ENCODE results near the gene UBR1.
"Not testable (repeated sequence)": the region's sequence is repeated elsewhere in the genome, so short reads cannot be mapped to it uniquely, and the experiment has no call there.

The UBR1 gene

DNA sequence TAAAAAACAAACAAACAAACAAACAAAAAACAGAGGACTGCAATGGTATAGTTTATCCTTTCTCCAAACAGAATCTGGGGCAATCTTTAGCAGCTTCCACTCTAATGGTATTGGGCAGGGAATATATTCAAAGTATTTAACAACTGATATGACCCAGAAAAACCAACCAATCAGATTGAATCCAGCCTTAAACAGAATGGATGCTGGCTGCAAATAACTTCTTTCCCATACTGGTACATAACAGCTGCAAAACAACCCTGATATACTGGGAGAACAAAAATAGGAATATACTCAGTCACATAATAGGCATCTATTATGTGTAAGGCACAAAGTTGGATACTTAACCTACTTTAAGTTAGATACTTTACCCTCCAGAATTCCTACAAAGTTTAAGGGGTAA, 49.1 kb downstream of the UBR1 start:
- no peak for DNase-seq (ENCODE audit: low read depth)

DNA sequence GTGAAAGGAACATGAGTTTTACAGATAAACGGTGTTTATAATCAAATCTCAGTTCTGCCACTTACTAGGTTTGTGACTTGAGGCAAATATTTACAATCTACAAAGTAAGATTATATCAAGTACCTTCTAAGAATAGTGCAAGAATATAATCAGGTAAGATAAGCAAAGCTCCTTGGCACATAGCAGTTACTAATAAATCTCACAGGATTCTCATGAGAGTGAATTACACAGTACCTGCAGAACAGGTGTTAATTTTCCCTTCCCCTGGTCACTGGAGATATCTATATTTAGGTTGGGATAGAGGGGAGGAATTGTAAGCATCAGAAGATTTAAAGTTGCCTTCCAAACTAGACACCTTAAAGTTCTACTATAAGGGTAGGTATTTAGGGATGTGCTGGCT, 53.0 kb downstream of the UBR1 start:
- DNase-seq (ENCODE audit: low read depth): no peak

DNA sequence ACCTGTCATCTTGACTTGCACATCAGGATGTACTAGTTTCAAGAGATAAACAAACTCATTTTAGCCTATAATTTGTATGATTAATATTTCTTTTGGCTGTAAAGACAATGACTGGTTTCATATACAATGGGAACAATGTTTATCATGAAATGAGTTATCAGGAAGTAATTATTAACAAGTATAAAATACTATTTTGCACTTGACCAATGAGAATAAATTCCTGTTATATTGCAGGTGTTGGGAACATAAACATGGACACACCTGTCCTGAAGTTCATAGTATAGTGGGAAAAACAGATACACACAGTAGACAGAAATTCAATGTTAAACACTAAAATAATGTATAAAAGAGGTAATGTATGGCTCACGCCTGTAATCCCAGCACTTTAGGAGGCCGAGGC, 56.9 kb downstream of the UBR1 start:
- no peak for DNase-seq (ENCODE audit: low read depth)

DNA sequence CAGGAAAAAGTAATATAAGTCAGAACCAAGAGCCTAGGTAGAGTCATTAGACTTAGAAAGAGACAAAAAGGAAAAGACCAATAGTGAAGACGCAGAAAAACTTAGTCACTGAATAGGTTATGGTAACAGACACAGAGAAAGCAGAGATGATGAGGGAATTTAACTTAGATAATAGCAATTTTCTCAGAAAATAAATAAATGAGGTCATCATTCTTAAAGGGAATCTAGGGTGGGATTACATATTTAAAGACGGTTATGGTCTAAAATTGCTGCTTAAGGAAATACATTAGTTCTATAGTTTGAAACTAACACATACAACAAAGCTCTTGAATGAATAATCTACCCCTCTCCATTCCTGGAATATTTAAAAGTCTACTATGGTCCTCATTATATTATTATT, 59.4 kb downstream of the UBR1 start:
- DNase-seq (ENCODE audit: low read depth): no peak

DNA sequence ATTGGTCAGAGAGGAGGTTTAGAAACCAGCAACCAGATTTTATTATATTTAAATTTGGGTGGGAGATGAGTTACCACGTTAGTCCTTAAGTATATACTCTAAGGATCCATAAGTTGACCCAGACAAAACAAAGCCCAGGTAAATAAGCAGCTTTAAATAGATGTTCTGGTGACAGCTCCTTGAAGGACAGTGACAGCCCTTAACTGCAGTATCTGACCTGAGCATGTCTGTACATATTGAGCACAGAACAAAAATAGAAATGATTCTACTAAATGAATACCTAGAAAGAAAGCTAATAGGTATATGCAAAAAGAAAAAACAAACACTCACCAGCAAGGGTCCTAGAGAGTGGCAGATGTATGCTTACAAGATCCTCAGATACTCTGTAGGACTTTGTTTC, 63.0 kb downstream of the UBR1 start:
- no peak for DNase-seq (ENCODE audit: low read depth)

DNA sequence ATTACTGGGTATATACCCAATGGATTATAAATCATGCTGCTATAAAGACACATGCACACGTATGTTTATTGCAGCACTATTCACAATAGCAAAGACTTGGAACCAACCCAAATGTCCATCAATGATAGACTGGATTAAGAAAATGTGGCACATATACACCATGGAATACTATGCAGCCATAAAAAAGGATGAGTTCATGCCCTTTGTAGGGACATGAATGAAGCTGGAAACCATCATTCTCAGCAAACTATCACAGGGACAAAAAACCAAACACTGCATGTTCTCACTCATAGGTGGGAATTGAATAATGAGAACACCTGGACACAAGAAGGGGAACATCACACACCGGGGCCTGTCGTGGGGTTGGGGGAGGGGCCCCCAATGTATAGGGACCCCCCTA, 64.8 kb downstream of the UBR1 start:
- not testable (repeated sequence) for DNase-seq (ENCODE audit: low read depth)

DNA sequence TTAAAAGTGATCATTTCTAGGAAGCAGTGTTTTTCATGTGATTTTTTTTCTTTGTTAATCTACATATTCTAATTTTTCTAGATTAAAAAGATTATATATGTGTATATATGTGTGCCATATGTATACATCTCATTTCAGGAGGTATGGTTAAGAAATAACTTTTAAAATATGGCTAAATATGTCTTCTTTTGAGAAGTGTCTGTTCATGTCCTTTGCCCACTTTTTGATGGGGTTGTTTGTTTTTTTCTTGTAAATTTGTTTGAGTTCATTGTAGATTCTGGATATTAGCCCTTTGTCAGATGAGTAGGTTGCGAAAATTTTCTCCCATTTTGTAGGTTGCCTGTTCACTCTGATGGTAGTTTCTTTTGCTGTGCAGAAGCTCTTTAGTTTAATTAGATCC, 70.6 kb downstream of the UBR1 start:
- not testable (repeated sequence) for DNase-seq (ENCODE audit: low read depth)

DNA sequence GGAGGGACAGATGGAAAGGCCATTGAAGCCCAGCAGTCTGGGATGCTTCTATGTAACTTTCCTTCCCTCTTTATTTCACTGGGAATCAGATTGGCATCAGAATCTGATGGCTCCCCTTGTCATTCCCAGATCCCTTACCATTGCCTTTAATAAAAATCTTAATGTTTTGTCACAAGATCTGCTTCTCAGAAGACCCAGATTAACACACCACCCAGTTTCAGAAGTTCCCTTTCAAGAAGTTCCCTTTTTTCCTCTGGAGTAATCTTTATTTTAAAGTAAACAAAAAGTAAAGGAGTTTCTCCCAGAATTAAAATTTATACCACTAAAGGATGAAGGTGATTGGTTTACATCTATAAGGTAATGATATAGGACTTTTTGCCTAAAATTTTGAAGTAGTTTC, 76.4 kb downstream of the UBR1 start:
- DNase-seq (ENCODE audit: low read depth): no peak

DNA sequence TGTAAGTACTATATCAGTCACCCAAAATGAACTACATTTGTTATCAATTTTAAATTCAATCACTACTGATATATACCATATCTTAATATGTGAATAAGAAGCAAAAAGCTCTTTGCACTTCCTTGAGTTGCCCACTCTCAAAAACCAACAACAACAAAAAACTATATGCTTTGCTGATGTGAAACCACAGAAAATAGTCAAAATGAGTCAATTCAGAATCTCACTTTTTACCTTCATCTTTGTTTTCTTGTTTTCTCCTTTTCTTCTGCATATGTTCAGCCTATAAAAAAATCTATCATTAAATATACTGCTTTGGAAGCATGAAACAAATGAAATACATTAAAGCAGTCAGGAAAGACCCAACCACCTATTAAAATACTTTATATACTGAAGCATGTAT, 80.7 kb downstream of the UBR1 start:
- no peak for DNase-seq (ENCODE audit: low read depth)

DNA sequence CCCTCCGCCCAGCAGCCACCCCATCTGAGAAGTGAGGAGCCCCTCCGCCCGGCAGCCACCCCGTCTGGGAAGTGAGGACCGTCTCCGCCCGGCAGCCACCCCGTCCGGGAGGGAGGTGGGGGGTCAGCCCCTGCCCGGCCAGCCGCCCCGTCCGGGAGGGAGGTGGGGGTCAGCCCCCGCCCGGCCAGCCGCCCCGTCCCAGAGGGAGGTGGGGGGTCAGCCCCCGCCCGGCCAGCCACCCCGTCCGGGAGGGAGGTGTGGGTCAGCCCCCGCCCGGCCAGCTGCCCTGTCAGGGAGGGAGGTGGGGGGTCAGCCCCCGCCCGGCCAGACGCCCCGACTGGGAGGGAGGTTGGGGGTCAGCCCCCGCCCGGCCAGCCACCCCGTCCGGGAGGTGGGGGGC, 91.2 kb downstream of the UBR1 start:
- not testable (repeated sequence) for DNase-seq (ENCODE audit: low read depth)

DNA sequence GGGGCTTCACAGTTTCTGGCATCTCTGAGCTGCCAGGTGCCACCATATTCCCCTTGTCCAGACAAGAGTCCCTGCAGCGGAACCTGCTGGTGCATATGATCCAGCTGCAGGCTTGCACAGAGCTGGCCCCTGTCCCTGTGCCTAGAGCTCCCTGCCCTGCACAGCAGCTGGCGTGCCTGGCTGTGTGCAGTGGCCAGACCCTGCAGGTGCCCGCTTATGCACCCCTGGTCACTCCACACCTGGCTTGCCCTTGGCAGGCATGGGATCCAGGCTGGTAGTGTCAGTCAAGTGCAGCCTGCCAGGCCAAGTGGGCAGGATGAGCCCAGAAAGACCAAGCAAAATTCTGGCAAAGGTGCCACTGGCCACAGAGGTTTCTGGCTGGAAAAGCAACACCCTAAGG, 96.6 kb downstream of the UBR1 start:
- no peak for DNase-seq (ENCODE audit: low read depth)

DNA sequence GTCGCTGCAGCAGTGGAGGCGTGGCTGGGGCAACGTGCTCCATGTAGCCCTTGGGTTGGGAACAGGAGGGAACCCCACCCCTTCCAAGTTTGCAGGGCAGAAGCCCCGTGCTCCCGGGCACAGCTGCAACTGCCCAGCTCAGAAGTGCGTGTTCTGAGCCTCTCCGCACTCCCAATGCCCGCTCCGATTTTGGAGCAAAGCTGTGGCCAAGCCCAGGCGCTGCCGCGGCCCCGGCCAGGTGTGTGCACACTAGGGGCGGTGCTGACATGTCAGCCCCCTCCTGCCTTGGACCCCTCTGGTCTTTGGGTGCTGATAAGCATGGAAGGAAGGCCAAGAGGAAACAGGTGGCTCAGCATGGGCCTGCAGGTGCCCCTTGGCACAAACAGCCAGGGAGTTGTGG, 97.7 kb downstream of the UBR1 start:
- no peak for DNase-seq (ENCODE audit: low read depth)

DNA sequence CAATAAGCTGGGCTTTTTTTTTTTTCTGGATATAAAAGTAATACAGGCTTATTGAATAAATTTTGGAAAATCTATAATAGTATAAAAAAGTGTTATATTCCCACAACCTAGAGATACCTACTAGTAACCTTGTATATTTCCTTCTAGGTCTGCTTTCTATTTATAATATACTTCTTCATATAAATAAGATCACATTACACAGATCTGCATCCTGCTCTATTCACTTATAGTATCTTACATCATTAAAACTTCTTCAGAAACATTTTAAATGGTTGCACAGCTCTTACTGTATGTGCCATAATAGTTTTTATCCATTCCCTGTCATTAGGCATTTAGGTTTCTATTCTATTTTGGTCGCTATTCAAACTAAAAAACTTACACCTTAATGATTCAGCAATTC, 98.3 kb downstream of the UBR1 start:
- DNase-seq (ENCODE audit: low read depth): no peak

DNA sequence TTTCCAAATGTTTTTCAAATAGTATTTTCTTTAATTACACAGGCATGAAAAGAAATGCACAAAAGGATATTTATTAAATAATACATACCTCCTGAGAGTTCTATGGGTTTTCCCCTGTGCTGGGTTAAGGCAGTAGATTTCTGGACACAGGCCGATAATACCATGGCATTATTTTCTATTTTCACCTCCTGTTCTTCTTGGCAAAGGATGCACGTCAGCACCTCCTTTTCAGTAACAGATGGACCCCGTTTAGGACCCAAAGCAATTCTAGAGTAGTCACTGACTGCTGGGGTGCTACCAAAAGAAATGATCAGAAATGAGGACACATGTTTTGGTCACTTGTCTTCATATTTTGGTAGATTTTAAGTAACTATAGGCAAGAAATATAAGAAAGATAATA, 98.8 kb downstream of the UBR1 start:
- DNase-seq (ENCODE audit: low read depth): no peak

DNA sequence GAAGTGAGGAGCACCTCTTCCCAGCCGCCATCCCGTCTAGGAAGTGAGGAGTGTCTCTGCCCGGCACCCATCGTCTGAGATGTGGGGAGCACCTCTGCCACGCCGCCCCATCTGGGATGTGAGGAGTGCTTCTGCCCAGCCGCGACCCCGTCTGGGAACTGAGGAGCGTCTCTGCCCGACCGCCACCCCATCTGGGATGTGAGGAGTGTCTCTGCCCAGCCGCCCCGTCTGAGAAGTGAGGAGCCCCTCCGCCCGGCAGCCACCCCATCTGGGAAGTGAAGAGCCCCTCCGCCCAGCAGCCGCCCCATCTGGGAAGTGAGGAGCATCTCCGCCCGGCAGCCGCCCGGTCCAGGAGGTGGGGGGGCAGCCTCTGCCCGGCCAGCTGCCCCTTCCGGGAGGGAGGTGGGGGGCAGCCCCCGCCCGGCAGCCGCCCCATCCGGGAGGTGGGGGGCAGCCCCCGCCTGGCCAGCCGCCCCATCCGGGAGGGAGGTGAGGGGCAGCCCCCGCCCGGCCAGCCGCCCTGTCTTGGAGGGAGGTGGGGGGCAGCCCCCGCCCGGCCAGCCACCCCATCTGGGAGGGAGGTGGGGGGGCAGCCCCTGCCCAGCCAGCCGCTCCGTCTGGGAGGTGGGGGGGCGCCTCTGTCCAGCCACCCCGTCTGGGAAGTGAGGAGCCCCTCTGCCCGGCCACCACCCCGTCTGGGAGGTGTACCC, 100.8 kb downstream of the UBR1 start:
- not testable (repeated sequence) for DNase-seq (ENCODE audit: low read depth)

DNA sequence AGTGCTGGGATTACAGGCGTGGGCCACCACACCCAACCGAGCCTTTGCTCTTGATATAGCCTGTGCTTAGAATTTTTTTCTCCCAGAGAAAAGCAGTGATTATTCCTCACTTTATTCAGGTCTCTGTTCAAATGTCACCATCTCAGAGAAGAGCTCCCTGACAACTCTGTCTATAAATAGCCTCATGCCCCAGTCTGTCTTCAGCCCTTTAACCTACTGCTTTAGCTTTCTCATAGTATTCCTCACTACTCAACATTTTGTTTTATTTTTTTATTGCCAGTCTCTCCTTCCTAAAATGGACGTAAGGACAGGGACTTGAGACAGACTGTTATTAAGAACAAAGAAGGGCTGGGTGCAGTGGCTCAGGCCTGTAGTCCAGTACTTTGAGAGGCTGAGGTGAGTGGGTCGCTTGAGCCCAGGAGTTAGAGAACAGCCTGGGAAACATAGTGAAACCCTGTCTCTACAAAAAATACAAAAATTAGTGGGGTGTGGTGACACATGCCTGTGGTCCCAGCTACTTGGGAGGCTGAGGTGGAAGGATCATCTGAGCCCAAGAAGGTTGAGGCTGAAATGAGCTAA, 106.5 kb downstream of the UBR1 start:
- no peak for DNase-seq (ENCODE audit: low read depth)

DNA sequence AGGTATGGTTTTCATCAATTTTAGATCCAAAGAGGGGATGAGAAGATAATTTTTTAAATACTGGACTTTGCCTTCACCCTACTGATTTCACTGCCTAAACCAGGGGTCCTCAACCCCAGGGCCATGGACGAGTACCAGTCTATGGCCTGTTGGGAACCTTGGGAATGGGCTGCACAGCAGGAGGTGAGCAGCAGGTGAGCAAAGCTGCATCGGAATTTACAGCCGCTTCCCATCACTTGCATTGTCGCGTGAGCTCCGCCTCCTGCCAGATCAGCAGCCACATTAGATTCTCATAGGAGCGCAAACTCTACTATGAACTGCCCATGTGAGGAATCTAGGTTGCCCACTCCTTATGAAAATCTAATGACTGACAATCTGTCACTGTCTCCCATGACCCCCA, 109.0 kb downstream of the UBR1 start:
- no peak for DNase-seq (ENCODE audit: low read depth)

DNA sequence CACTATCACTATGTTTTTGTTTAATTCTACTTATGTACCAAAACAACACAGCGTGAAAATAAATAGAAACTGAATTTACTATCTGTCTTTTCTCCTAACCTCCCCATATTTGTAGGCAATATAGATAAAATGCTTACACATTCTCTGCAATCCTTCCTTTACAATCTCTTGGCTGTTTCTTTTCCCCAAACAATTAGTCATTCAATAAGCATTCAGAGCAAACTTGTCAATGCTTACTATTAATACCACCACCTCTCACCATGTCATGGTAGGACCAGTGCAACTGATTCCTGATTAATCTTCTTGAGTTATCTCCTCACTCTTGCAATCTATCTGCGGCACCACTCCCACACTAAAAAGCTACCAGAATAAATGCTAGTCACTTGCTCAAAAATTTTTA, 111.3 kb downstream of the UBR1 start:
- DNase-seq (ENCODE audit: low read depth): no peak

DNA sequence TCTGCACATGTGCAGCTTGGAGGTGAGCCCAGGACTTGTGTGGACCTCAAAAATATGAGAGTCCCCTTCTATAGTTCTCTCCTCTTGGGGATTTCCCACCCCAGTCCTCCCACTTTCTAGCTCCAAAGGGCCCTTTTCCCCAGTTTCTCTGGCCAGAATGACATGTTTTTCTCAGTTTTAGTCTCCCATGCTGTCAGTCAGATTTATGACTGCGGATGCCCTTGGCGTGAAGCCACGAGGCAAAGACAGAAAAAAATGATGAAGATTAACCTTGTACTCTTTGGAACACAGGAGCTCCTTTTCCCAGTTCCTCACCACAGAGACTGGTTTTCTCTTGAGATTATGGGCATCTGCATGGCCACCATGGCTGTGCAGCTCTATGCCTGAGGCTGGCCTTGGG, 113.2 kb downstream of the UBR1 start:
- no peak for DNase-seq (ENCODE audit: low read depth)

DNA sequence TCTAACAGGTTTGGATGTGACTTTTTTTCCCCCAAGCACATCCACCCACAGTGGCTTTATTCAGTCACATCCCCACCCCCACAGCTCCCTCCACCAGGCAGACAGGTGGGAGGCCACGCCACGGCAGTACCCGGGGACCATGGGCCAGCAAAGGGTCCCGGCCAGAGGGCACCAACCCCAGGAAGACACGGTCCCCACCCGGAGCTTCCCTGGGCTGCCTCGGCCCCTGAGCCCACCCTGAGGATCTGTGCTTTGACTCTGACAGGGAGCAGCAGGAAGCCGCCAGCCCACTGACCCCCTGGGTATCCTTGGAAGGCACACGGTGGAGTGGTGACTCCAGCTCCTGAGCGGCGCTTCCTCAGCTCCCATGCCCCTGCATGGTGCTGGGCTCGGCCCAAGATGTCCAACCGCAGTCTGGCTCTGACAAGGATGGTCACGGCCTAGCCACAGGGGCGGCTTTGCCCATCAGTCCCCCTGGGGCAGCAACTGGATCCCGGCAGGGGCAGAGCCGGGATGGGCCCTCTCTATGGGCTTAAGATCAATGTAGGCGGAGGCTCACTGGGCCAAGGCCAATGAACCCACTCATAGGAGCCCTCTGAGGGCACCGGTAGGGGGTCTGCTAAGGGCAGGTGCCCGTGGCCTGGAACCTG, 119.0 kb downstream of the UBR1 start:
- DNase-seq (ENCODE audit: low read depth): no peak

DNA sequence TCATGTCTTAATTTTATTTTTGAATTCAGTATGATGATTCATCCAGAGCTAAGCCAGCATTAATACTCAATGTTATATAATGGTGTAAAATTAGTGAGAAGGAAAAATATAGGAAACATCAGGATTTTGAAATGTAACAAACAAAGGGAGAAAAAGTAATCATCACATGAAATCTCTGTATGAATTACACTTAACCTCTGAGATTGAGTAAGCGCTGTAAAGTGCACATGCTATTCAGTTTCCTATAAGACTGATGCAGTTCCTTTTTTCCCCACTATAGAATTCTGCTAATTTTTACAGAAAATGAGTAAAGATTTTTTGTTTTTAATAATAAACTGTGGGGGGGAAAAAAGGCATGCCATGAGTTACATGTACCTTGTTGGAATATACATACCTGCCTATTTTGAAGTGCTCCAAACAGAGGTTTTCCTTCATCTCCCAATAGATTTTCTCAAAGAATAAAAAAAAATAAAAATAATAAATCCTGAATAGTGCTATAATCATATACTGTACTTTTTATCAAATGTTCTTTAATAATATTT, 121.3 kb downstream of the UBR1 start:
- no peak for DNase-seq (ENCODE audit: low read depth)

DNA sequence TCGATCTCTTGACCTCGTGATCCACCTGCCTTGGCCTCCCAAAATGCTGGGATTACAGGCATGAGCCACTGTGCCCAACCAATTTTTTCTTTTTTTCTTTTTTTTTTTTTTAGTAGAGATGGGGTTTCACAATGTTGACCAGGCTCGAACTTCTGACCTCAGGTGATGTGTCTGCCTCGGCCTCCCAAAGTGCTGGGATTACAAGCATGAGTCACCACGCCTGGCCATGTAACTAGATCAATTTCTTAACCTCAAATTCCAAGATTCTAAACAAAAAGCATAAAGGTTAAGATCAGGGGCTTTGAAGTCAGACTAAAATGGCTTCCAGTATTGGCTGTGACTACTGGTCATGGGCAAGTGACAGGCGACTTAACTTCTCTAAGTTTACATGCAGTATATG, 126.7 kb downstream of the UBR1 start:
- DNase-seq (ENCODE audit: low read depth): not testable (repeated sequence)

DNA sequence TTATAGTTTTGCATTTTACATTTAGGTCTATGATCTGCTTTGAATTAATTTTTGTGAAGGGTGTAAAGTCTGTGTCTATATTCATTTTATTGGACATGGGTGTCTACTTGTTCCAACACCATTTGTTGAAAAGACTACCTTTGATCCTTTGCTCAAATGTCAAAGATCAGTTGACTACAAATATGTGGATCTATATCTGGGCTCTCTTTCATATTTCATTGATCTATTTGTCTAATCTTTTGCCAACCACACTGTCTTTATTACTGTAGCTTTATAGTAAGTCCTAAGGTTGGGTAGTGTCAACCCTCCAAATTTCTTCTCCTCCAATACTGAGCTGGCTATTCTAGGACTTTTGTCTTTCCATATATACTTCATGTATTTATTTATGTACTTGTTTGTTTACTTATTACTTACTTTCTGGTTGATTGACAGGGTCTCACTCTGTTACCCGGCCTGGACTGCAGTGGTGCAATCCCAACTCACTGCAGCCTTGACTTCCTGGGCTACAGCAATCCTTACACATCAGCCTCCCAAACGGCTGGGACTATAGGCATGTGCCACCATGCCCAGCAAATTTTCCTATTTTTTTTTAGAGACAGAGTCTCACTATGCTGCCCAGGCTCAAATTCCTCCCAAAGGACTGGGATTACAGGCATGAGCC, 131.5 kb downstream of the UBR1 start:
- DNase-seq (ENCODE audit: low read depth): no peak

Data from fibroblast of gingiva (primary cell).